ENCODE measurements around the gene SLC9B1.

Gene SLC9B1

GRCh38 chr4:103019308-103020124 is at the start of gene SLC9B1:
SLC9B1 (minus strand) TSS chr4:103019705; CDS start chr4:102991711, 27,994 bp downstream.
- peak; percentile 84 for DNase-seq

DNA sequence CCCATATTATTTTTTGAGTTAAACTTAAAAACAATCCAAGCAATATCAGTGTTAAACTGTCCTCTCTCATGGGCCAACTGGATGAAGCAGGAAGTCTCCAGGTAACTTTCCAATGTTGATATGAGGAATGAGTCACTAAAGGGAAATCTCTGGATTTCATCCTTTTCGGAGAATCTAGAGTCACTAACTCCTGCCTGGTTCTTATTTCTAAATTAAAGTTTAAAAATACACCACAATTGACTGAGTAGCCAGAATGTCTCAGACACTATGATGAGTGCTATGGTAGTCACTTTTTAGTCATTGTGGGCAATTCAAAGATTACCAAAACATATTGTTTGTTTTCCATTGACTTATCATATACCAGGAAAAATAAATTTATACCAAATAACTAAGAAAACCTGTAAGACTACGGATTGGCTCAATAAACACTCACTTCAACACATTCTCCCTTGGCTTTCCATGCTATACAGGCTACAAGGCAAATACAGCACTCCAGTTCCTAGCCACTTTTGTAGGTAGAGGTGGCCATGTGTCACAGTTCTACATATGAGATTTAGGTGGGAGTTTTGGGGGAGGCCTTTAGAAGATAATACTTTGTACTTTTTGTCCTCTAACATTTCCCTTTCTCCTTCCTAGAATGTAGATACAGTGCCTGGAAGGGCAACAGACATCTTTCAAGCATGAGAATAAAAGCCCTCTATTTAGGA is 48.5 kb upstream of the SLC9B1 start:
- DNase-seq, result no peak

DNA sequence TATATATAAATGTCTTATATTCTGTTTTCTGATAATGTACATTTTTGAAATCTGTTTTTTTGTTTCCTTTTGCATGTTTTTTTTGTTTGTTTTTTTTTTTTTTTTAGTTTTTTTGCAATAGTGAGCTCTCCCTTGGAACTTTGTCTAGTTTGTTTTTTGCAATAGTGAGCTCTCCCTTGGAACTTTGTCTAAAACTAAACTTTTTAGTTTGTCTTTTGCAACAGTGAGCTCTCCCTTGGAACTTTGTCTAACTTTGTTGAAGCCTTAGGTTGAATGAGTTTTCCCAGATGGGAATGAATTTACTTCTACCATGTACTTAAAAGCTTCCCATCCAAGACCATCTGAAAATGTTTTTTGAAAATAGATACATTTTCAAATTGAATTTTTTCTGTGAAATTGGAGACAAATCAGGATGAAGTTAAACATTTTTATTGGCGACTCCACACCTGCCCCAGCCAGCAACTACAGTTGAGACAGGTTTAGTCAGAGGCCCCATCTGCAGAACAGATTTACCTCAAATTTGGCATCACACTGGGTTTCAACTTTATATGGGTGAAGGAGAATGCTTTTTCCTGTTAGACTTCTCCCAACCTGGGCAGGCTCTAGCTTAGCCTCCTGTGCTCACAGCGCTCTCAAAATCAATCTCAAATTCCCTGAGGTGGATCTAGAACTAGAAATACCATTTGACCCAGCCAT is 41.1 kb upstream of the SLC9B1 start:
- no peak for DNase-seq

DNA sequence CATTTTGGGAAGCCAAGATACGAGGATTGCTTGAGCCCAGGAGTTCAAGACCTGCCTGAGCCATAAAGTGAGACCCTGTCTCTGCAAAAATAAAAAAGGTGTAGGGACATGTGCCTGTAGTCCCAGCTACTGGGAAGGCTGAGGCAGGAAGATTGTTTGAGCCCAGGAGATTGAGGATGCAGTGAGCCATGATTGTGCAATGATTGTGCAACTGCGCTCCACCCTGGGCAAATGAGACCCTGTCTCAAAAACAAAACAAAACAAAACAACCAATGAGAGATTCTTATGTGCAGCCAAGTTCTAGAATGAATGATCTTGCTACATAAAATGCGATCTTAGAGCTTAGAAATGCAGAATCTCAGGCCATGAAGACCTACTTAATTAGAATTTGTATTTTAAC is 34.5 kb upstream of the SLC9B1 start:
- no peak for DNase-seq

- DNase-seq, result no peak
Measured at GRCh38 chr4:103052779-103053178, 33.3 kb upstream of the SLC9B1 start.

DNA sequence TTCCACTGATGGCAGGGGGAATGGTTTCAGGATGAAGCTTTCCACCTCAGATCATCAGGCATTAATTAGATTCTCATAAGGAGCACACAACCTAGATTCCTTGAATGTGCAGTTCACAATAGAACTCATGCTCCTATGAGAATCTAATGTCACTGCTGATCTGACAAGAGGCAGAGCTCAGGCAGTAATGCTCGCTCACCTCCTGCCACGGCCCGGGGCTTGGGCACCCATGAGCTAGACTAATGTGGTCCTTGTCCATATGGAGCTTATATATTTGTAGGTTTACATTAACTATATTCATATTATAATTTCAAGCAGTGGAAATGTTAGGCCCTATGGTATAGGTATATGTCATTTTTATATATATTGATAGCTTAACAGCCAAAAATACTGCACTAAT is 32.6 kb upstream of the SLC9B1 start:
- no peak for DNase-seq

GRCh38 chr4:103050736-103051436 is 31.4 kb upstream of the SLC9B1 start:
- DNase-seq, result no peak

GRCh38 chr4:103046416-103047290 is 27.1 kb upstream of the SLC9B1 start:
- DNase-seq, result peak; percentile 62

DNA sequence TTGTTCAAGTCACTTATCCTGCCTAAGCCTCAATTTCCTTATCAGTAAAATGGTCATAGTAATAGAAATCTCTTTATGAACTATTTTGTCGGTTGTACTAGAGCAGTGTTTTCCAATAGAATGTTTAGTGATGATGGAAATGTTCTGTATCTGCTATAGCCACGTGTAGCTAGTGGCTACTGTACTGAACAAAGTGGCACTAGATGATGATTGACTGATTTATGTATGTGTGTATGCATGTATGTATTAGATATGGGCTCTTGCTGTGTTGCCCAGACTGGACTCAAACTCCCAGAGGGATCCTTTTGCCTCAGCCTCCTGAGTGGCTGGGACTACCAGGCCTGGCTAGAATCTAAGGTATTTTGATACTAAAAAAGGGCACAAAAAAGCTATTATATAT is 24.7 kb upstream of the SLC9B1 start:
- DNase-seq, result no peak

DNA sequence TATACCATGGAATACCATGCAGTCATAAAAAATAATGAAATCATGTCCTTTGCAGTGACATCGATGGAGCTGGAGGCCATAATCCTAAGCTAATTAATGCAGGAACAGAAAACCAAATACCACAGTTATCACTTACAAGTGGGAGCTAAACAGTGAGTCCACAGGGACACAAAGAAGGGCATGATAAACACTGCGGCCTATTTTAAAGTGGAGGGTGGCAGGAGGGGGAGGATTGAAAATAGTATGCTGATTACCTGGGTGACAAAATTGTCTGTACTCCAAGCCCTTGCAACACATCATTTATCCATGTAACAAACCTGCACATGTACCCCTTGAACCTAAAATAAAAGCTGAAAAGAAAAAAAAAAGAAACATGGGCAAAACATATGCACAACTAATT is 16.7 kb upstream of the SLC9B1 start:
- no peak for DNase-seq

GRCh38 chr4:103032574-103032973 is 13.1 kb upstream of the SLC9B1 start:
- DNase-seq, result peak; percentile 61

DNA sequence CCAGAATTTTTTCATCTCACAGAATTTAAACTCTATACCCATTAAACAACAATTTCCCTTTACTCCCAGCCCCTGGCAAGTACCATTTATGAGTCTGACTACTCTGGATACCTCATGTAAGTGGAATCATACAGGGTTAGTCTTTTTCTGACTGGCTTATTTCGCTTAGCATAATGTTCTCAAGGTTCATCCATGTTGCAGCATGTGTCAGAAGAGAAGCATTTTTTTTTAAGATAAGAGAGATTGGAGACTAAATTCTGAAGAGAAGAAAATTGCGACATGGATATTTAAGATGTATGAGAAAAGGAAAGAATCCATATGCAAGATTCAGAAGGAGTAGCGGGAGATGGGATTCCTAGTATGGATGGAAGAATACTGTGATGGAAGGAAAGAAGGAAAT is 11.3 kb upstream of the SLC9B1 start:
- DNase-seq, result no peak

- no peak for DNase-seq
Measured at GRCh38 chr4:103029300-103029699, 9.8 kb upstream of the SLC9B1 start.

DNA sequence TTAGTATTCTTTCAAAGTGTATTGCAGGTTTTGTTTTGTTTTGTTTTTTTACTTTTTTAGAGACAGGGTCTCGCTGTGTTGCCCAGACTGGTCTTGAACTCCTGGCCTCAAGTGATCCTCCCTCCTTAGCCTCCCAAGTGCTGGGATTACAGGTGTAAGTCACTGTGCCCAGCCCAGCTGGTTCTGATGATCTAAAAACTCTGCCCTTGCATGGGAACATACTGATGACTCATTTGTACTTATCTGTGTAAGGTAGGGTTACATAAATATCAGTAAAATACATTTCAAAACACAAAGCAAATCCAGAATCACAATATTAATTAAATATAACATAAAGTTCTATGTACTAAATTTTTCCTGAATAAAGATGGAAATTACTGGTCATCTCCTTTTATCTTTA is 7.4 kb upstream of the SLC9B1 start:
- no peak for DNase-seq

GRCh38 chr4:103024996-103025395 is 5.5 kb upstream of the SLC9B1 start:
- no peak for DNase-seq

DNA sequence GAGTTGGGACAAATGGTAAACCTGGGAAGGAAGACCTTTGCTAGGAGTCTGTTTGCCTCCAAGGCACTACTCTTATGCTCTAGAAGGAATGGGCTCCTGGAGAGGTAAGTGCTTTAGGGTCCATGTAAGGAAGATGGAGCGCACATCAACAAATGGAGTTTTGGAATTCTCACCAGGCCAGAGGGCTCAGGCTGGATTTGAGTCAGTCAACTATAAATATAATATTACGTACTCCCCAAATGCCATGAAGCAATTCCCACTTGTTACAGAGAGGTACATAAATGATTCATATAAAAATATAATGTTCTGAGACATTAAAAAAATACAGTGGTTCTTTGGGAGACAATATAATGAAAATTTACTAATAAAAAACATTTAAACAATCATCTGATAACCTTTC is 1.6 kb upstream of the SLC9B1 start:
- no peak for DNase-seq

- DNase-seq, result peak; percentile 80
Measured at GRCh38 chr4:103018391-103019307, 856 bp downstream of the SLC9B1 start.

GRCh38 chr4:103012551-103012950 is 7.0 kb downstream of the SLC9B1 start:
- DNase-seq, result no peak

- no peak for DNase-seq
Measured at GRCh38 chr4:103012060-103012459, 7.4 kb downstream of the SLC9B1 start.

GRCh38 chr4:103011378-103012025 is 8.0 kb downstream of the SLC9B1 start:
- peak; percentile 13 for DNase-seq
